ENCODE data around the gene CLIC2. TPM values are rescaled to one million over a fixed set of nuclear protein-coding genes. Genes with fewer than 3 reads are reported as not detected.

The CLIC2 gene
- total and polyA plus RNA-seq, 8 donors = 1.1 to 7.5 (median 2.6) TPM

DNA sequence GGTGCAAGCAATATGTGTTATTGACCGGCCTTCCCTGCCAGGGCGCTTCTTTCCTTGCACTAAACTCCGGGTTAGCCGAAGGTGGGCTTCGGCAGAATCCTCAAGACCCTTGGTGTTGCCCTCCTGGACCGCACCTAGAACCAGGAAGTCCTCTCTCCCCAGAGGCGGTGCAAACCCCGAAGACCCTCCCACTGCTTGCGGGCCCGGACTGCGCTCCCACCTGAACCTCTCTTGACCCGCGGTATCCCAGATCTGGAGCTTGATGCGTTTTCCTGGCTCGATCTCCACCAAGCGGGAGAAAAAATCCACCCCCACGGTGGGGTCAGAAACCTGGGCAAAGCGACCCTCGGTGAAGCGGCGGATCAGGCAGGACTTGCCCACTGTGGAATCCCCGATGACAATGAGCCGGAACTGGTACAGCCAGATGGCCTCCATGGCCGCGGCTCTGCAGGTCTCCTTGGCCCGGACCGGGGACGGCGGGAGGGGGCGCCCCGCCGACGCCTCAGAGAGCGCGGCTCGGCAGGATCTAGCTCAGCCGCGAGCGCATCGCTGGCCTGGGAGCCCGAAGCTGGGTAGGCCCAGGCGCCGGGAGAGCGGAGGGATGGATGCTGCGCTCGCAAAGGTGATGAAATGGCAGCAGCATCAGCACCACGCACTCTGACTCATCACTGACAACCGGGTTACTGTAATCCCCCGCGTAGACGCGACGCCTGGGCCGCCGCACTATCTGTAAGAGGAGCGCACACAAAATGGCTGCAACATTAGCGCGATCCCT lies 70.4 kb downstream of the CLIC2 start, which contains the start of gene RAB39B:
TSS of gene RAB39B (minus strand) at position 638 of the 775 bp plus-strand sequence. CDS start at position 435, 203 bp downstream.
- no peaks in the 10 kb centered on the region for H3K9me3 ChIP-seq
- peak; percentile 93 to 98 (median 97) for ATAC-seq
- H3K36me3 ChIP-seq = no peaks in the 10 kb centered on the region
- H3K4me1 ChIP-seq = no peaks in the 10 kb centered on the region
- 0 to 22% methylated on average over 55 to 58 of the region's 58 CpGs for WGBS, 2 donors
- FAIRE-seq = no peak
- intact Hi-C loops (cut with DNase I) = no loop called here
- H3K27me3 ChIP-seq = no peaks in the 10 kb centered on the region
- peak within 1 kb of the TSS; percentile 22 to 53 (median 37) for H3K4me3 ChIP-seq
- H3K27ac ChIP-seq = no peak within 1 kb of the TSS
- DNase-seq = peak; percentile 31 to 74 (median 52)
- TF ChIP-seq, protein P1, sequence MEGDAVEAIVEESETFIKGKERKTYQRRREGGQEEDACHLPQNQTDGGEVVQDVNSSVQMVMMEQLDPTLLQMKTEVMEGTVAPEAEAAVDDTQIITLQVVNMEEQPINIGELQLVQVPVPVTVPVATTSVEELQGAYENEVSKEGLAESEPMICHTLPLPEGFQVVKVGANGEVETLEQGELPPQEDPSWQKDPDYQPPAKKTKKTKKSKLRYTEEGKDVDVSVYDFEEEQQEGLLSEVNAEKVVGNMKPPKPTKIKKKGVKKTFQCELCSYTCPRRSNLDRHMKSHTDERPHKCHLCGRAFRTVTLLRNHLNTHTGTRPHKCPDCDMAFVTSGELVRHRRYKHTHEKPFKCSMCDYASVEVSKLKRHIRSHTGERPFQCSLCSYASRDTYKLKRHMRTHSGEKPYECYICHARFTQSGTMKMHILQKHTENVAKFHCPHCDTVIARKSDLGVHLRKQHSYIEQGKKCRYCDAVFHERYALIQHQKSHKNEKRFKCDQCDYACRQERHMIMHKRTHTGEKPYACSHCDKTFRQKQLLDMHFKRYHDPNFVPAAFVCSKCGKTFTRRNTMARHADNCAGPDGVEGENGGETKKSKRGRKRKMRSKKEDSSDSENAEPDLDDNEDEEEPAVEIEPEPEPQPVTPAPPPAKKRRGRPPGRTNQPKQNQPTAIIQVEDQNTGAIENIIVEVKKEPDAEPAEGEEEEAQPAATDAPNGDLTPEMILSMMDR (IDR thresholded peaks at IDR 0.05) = no peak

DNA sequence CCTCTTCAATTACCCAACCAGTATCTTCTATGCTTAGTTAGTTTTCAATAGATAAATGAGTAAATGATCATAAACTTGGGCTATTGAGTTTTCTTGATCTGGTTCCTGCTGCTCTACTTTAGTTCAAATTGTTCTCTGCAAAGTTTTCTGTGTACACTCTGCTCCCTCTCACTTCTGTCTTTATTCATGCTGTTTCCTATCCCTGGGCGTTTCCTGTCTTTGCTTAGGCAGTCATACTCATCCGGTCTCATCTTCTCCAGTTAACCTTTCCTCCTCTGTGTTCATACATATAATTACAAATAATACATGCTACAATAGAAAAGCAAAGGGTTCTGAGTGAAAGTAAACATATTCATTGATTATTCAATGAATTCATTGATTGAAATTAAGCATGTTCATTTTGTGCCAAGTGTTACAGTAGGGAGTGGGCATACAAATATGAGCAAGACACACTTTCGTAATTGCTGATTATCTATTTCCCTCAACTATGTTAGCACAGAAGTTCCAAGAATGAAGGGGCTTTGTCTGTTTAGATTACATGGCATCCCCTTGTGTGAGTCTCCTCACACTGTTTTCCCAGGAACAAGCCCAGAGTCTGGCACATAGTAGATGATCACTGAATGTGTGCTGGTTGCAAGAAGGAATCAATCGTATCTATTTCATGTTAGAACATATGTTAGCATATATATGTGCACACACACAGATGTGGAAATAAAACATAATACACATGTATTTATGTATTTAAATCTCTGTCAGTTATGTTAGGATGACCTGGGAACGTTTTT lies 71.3 kb downstream of the CLIC2 start:
- ATAC-seq (peak in 1 of 4 donors; percentile 12), DNase-seq (no peak), FAIRE-seq (no peak)
- H3K36me3 ChIP-seq = no peaks in the 10 kb centered on the region
- TF ChIP-seq, protein P1 (IDR thresholded peaks at IDR 0.05) = no peak
- peak overlapping the region in 2 of 4 donors; percentile 51 to 53 for H3K4me3 ChIP-seq
- H3K4me1 ChIP-seq = no peaks in the 10 kb centered on the region
- no peaks in the 10 kb centered on the region for H3K9me3 ChIP-seq
- WGBS, 2 donors = 14 to 37% methylated on average over 5 of the region's 5 CpGs
- H3K27ac ChIP-seq = no peak overlapping the region
- H3K27me3 ChIP-seq = no peaks in the 10 kb centered on the region
- intact Hi-C loops (cut with DNase I) = no loop called here

DNA sequence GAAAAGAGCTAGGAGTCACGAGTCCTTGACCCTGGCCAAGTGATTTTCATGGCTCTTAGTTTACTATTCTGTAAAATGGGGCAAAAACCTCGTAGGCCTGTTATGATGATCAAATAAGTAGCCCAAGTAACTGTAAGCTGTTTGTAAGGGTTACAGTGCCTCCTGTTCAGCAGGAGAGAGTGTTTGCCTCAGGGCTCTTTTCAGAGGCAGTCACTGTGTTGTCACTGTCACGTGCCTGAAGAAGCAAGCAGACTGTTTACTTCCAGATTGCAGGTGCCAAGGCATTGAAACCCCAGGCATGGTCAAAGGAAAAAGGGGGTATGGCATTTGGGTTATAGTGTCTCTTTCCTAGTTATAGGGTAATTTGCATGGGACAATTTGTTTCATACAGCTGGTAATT lies 74.7 kb downstream of the CLIC2 start:
- no peak for DNase-seq
- Histone ChIP-seq H3K36me3 (no peaks in the 10 kb centered on the region), H3K9me3 (no peaks in the 10 kb centered on the region), H3K27me3 (no peaks in the 10 kb centered on the region), H3K4me1 (no peaks in the 10 kb centered on the region), H3K4me3 (no peak overlapping the region), H3K27ac (no peak overlapping the region)
- TF ChIP-seq, protein P1 (IDR thresholded peaks at IDR 0.05) = no peak
- ATAC-seq = no peak
- no peak for FAIRE-seq
- intact Hi-C loops (cut with DNase I) = no loop called here
- 31 to 58% methylated on average over 3 of the region's 3 CpGs for WGBS, 2 donors

DNA sequence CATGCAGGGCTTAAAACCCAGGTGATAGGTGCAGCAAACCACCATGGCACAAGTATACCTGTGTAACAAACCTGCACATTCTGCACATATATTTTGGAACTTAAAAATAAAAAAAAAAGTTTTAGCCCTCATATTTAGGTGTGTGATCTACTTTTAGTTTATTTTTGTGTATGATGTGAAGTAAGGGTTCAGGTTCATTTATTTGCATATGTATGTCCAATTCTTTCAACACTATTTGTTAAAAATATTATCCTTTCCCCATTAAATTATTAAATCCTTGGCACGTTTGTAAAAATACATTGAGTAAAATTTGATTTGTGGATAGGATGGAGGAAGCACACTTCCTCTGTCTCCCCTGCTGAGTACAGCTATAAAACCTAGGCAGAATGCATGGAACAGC lies 83.0 kb downstream of the CLIC2 start:
- 48 to 51% methylated on average over 1 of the region's 1 CpG for WGBS, 2 donors
- Histone ChIP-seq H3K27ac (no peak overlapping the region), H3K27me3 (no peaks in the 10 kb centered on the region), H3K9me3 (no peaks in the 10 kb centered on the region), H3K4me1 (no peaks in the 10 kb centered on the region), H3K36me3 (no peaks in the 10 kb centered on the region), H3K4me3 (no peak overlapping the region)
- TF ChIP-seq, protein P1 (IDR thresholded peaks at IDR 0.05) = no peak
- FAIRE-seq = no peak
- DNase-seq = no peak
- no peak for ATAC-seq
- intact Hi-C loops (cut with DNase I) = no loop called here

All from pancreas (tissue), 10 donors.